Measurements from ENCODE around the gene ATXN7L2.

Gene ATXN7L2

GRCh38 chr1:109522026-109522425 lies 38.3 kb downstream of the ATXN7L2 start:
- DNase-seq (ENCODE audit: low spot score): no peak
- H3K27ac ChIP-seq: no peak overlapping the region
- H3K4me3 ChIP-seq: no peak overlapping the region
- TF ChIP-seq CTCF (IDR thresholded peaks at IDR 0.05): no peak

GRCh38 chr1:109523706-109524105 lies 40.0 kb downstream of the ATXN7L2 start:
- no peak for TF ChIP-seq CTCF (IDR thresholded peaks at IDR 0.05)
- no peak for DNase-seq (ENCODE audit: low spot score)
- Histone ChIP-seq H3K27ac (no peak overlapping the region), H3K4me3 (no peak overlapping the region)

GRCh38 chr1:109527098-109527811 lies 43.5 kb downstream of the ATXN7L2 start:
- no peak overlapping the region for H3K4me3 ChIP-seq
- peak; percentile 62 for DNase-seq (ENCODE audit: low spot score)
- TF ChIP-seq CTCF (IDR thresholded peaks at IDR 0.05): no peak
- no peak overlapping the region for H3K27ac ChIP-seq

- DNase-seq (ENCODE audit: low spot score): peak; percentile 55
- H3K27ac ChIP-seq: no peak overlapping the region
- H3K4me3 ChIP-seq: no peak overlapping the region
- no peak for TF ChIP-seq CTCF (IDR thresholded peaks at IDR 0.05)
These were observed 44.4 kb downstream of the ATXN7L2 start for GRCh38 chr1:109527846-109528695.

DNA sequence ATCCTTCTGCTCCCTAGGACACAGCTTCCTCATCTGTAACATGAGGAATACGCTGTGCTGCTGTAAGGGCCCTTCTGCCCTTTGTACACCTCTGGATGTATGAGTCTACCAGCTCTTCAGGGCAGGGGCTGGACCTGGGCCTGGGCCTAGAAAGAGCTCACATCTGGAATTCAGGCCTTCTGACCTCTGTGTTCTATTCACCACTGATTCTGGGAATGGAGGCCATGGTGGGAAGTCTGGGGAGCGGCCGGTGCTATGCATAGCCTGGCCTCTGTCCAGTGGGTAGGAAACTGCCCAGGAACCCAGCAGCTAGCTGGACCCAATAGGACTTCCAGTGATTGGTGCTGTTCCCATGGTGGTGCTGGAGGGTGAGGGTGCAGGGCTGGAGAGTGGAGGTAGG lies 45.0 kb downstream of the ATXN7L2 start:
- H3K4me3 ChIP-seq: no peak overlapping the region
- no peak for TF ChIP-seq CTCF (IDR thresholded peaks at IDR 0.05)
- no peak overlapping the region for H3K27ac ChIP-seq
- no peak for DNase-seq (ENCODE audit: low spot score)

- peak; percentile 62 for DNase-seq (ENCODE audit: low spot score)
- Histone ChIP-seq H3K4me3 (no peak overlapping the region), H3K27ac (no peak overlapping the region)
- TF ChIP-seq CTCF (IDR thresholded peaks at IDR 0.05): no peak
These were observed 46.3 kb downstream of the ATXN7L2 start for GRCh38 chr1:109529881-109530456.

All from coronary artery (tissue), 2 donors.